Naive thymus-derived CD4-positive, alpha-beta T cell (primary cell): ENCODE results near the gene TMEM100. TPM values are rescaled to one million over a fixed set of nuclear protein-coding genes. Genes with fewer than 3 reads are reported as not detected.

Experiments
- ATAC-seq: fragments of 150-1000 bp; cut with Tn5 transposase; 2 replicates; pipeline ENCODE4 v1.10.0; 2021; ENCODE audit warnings: mild to moderate bottlenecking, moderate library complexity
- CTCF ChIA-PET: fragments of 350-600 bp; sonication (Branson Sonifier 250); formaldehyde crosslinking; loops from one replicate; lab custom pipeline; 2021; ENCODE audit warnings: antibody characterized with exemption; lab: Charles Lee
- POLR2A ChIA-PET: fragments of 350-600 bp; sonication (Branson Sonifier 250); formaldehyde crosslinking; loops from one replicate; lab custom pipeline; 2021; ENCODE audit warnings: antibody characterized with exemption, inconsistent platforms; lab: Charles Lee
- DNase-seq, 9 donors: peaks; one replicate each; pipeline versions ENCODE4 v3.0.0 to v3.0.0-alpha.2; 2020 to 2022; ENCODE audit warnings: mixed read lengths in 1 of 9
- H3K27ac ChIP-seq: one replicate; pipeline ENCODE4 v1.7.0; 2013; ENCODE audit warnings: mild to moderate bottlenecking, low read depth, low read length, moderate library complexity
- H3K27me3 ChIP-seq, 2 donors: one replicate each; pipeline ENCODE4 v1.7.0; 2013; ENCODE audit warnings: low read length in 2 of 2, mild to moderate bottlenecking in 2 of 2, moderate library complexity in 2 of 2; ENCODE audit not compliant: control insufficient read depth in 2 of 2, insufficient read depth in 2 of 2
- H3K36me3 ChIP-seq, 3 experiments: 1 replicate in 2 of 3; 2 replicates in 1 of 3; pipeline ENCODE4 v1.7.0; 2013; ENCODE audit warnings: low read length in 3 of 3, mild to moderate bottlenecking in 3 of 3, moderate library complexity in 1 of 3; ENCODE audit not compliant: insufficient read depth in 3 of 3, control insufficient read depth in 2 of 3
- H3K4me1 ChIP-seq, 2 donors: one replicate each; pipeline ENCODE4 v1.7.0; 2013; ENCODE audit warnings: low read length in 2 of 2, mild to moderate bottlenecking in 2 of 2, moderate library complexity in 1 of 2; ENCODE audit not compliant: control insufficient read depth in 2 of 2, insufficient read depth in 2 of 2
- H3K4me3 ChIP-seq: 2 replicates; pipeline ENCODE4 v1.7.0; 2013; ENCODE audit warnings: mild to moderate bottlenecking, low read length
- H3K9me3 ChIP-seq, 3 experiments: 1 replicate in 2 of 3; 2 replicates in 1 of 3; pipeline ENCODE4 v1.7.0; 2013; ENCODE audit warnings: low read length in 3 of 3; ENCODE audit not compliant: control insufficient read depth in 2 of 3
- H3K27ac Mint-ChIP-seq, 9 donors: one replicate each; pipeline ENCODE4 v1.8.0; 2020 to 2022; ENCODE audit warnings: mixed read lengths in 9 of 9, mild to moderate bottlenecking in 8 of 9, moderate library complexity in 5 of 9, inconsistent platforms in 2 of 9
- H3K27me3 Mint-ChIP-seq, 5 donors: one replicate each; pipeline ENCODE4 v1.8.0; 2021 to 2022; ENCODE audit warnings: mixed read lengths in 5 of 5, mild to moderate bottlenecking in 1 of 5
- H3K36me3 Mint-ChIP-seq, 5 donors: one replicate each; pipeline ENCODE4 v1.8.0; 2020 to 2022; ENCODE audit warnings: mixed read lengths in 5 of 5, mild to moderate bottlenecking in 3 of 5, inconsistent platforms in 1 of 5
- H3K4me1 Mint-ChIP-seq, 7 donors: one replicate each; pipeline ENCODE4 v1.8.0; 2020 to 2022; ENCODE audit warnings: mixed read lengths in 7 of 7, mild to moderate bottlenecking in 3 of 7, inconsistent platforms in 1 of 7
- H3K4me3 Mint-ChIP-seq, 10 donors: one replicate each; pipeline ENCODE4 v1.8.0; 2020 to 2022; ENCODE audit warnings: mild to moderate bottlenecking in 10 of 10, mixed read lengths in 10 of 10, moderate library complexity in 6 of 10, inconsistent platforms in 2 of 10
- H3K9me3 Mint-ChIP-seq, 11 donors: one replicate each; pipeline ENCODE4 v1.8.0; 2020 to 2022; ENCODE audit warnings: mixed read lengths in 11 of 11, mild to moderate bottlenecking in 4 of 11, inconsistent platforms in 1 of 11, moderate library complexity in 1 of 11
- intact Hi-C, 2 donors: fragments of 100-400 bp; cut with micrococcal nuclease; formaldehyde crosslinking; loops; one replicate each; pipeline ENCODE4 v1.15.1; 2023
- polyA plus RNA-seq, 2 donors: library from polyadenylated mRNA; unstranded; fragments of 300-500 nt; fragmentation: Illumina TruSeq; gene quantifications; one replicate each; pipeline ENCODE4 v1.2.3, GENCODE V29; 2021
- total RNA-seq, 6 experiments: library from RNA in 5 of 6; stranded (reverse) in 5 of 6; gene quantifications; 1 replicate in 5 of 6; 2 replicates in 1 of 6; pipeline ENCODE4 v1.2.3 and lab custom pipeline; 2021 to 2026

The TMEM100 gene
- total and polyA plus RNA-seq, 7 experiments from 2014 or later: not detected

DNA sequence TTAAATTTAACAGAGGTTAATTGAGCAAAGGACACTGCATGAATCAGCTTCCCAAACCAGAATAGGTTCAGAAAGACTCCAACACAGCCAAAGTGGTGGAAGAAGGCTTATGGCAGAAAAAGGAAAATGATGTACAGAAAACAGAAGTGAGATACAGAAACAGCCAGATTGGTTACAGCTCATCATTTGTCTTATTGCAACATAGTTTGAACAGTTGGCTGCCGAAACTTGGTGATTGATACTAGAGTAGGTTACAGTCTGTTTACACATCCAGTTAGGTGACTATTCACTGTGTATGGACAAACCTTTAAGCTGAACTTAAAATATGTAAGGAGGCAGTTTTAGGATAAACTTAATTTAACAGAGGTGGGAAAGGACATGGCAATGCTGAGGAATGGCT, 18.3 kb downstream of the TMEM100 start:
- Mint-ChIP-seq H3K27ac (no peak overlapping the region), H3K36me3 (no peaks in the 10 kb centered on the region), H3K4me1 (no peaks in the 10 kb centered on the region), H3K4me3 (no peak overlapping the region), H3K27me3 (peaks cover 14 to 62% (median 52%) of the 10 kb centered on the region in 5 donors), H3K9me3 (peaks cover 0 to 17% (median 3%) of the 10 kb centered on the region in 11 donors)
- CTCF ChIA-PET: no interaction called here
- Histone ChIP-seq H3K9me3 (no peaks in the 10 kb centered on the region), H3K4me1 (no peaks in the 10 kb centered on the region), H3K27me3 (no peaks in the 10 kb centered on the region), H3K4me3 (no peak overlapping the region), H3K27ac (no peak overlapping the region), H3K36me3 (no peaks in the 10 kb centered on the region)
- intact Hi-C loops: no loop called here
- POLR2A ChIA-PET: no interaction called here
- no peak for DNase-seq
- ATAC-seq: peak; percentile 36

DNA sequence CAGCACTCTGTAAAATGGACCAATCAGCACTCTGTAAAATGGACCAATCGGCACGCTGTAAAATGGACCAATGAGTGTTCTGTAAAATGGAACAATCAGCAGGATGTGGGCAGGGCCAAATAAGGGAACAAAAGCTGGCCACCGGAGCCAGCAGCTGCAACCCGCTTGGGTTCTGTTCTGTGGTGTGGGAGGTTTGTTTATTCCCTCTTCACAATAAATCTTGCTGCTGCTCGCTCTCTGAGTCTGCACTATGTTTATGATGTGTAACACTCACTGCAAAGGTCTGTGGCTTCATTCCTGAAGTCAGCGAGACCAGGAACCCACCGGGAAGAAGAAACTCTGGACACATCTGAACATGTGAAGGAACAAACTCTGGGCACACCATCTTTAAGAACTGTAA, 20.5 kb downstream of the TMEM100 start:
- intact Hi-C loops: no loop called here
- peaks cover 11 to 65% (median 49%) of the 10 kb centered on the region in 5 donors for H3K27me3 Mint-ChIP-seq

DNA sequence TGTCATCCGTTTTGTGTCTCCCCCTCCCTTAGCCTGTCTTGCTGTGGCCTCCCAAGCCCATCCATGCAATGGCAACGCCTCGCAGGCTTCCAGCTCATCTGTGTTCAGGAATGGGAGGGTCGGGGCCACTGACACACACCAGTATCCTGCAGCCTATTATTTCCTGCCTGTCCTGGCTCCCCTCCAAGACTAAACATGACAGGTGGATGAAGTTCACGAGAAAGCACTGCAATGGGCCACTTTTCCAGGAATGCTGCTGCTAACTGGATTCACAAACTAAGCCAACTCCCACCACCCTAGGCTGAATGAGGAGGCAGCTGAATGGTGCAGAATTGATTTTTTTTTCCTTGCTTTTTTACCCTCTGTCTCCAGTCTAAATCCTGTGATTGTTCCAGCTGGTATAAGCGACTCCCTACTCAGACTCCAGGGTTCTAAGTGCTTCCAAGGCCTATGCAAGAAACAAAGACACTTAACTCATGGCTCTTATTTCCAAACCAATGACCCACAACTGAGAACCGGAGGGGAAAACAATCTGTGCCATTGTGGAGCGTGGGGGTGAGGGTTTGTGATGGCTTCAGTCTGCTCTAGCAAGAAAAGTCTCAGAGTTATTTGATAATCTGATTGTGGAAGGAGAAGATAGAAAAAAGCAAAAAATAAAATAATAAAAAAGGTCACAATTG, 23.3 kb downstream of the TMEM100 start:
- CTCF ChIA-PET: no interaction called here
- H3K36me3 Mint-ChIP-seq: no peaks in the 10 kb centered on the region
- POLR2A ChIA-PET: no interaction called here

More for the DNA sequence above, 20.5 kb downstream of the TMEM100 start:
- ChIA-PET CTCF (no interaction called here), POLR2A (no interaction called here)
- ATAC-seq (no peak), DNase-seq (no peak)
- Mint-ChIP-seq H3K9me3 (peaks cover 0 to 17% (median 3%) of the 10 kb centered on the region in 11 donors), H3K4me3 (no peak overlapping the region), H3K27ac (no peak overlapping the region), H3K4me1 (no peaks in the 10 kb centered on the region), H3K36me3 (no peaks in the 10 kb centered on the region)
- H3K27me3 ChIP-seq: no peaks in the 10 kb centered on the region
- no peaks in the 10 kb centered on the region for H3K36me3 ChIP-seq
- H3K4me3 ChIP-seq: no peak overlapping the region
- no peaks in the 10 kb centered on the region for H3K9me3 ChIP-seq
- no peaks in the 10 kb centered on the region for H3K4me1 ChIP-seq
- no peak overlapping the region for H3K27ac ChIP-seq

DNA sequence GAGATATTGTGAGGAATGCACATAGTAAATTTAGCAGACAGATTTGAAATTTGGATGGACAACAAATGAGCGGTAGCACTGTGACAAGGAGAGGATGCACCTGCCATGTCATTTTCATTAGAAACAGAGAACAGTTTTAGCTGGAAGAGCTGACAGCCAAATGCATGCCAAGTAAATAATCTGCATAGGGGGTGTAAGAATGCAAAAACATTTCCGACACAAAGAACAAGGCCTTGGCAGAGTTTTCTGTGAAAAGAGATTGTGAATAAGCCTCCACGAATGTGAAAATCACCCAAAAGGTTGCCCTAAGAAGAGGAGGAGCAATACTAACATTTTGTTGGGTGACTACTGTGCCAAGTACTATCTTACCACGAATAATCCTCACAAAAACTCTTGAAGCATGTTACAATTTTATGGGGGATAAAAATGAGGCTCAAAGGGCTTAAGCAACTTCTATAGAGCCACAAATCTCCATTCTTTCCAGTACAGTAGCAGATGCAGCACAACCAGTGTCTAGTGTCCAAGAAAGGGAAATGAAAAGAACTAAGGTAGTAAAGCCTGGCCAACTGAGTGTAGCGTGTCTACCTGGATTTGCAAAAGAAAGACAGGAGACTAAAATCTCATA, 28.3 kb downstream of the TMEM100 start:
- Histone ChIP-seq H3K27me3 (no peaks in the 10 kb centered on the region), H3K4me3 (no peak overlapping the region), H3K4me1 (no peaks in the 10 kb centered on the region), H3K9me3 (no peaks in the 10 kb centered on the region), H3K36me3 (no peaks in the 10 kb centered on the region), H3K27ac (no peak overlapping the region)
- intact Hi-C loops: no loop called here
- no peak for DNase-seq
- Mint-ChIP-seq H3K36me3 (no peaks in the 10 kb centered on the region), H3K27ac (no peak overlapping the region), H3K4me1 (no peaks in the 10 kb centered on the region), H3K4me3 (no peak overlapping the region), H3K9me3 (no peaks in the 10 kb centered on the region), H3K27me3 (peaks cover 7 to 30% (median 13%) of the 10 kb centered on the region in 5 donors)
- ChIA-PET POLR2A (no interaction called here), CTCF (no interaction called here)
- ATAC-seq: no peak

More for the DNA sequence above, 23.3 kb downstream of the TMEM100 start:
- no peaks in the 10 kb centered on the region for H3K27me3 ChIP-seq
- intact Hi-C loops: no loop called here
- H3K27ac ChIP-seq: no peak overlapping the region
- Mint-ChIP-seq H3K4me1 (no peaks in the 10 kb centered on the region), H3K27ac (no peak overlapping the region), H3K9me3 (peaks cover 0 to 17% (median 3%) of the 10 kb centered on the region in 11 donors), H3K27me3 (peaks cover 11 to 60% (median 38%) of the 10 kb centered on the region in 5 donors), H3K4me3 (no peak overlapping the region)
- no peaks in the 10 kb centered on the region for H3K4me1 ChIP-seq
- H3K9me3 ChIP-seq: no peaks in the 10 kb centered on the region
- no peaks in the 10 kb centered on the region for H3K36me3 ChIP-seq
- DNase-seq: no peak
- no peak overlapping the region for H3K4me3 ChIP-seq
- ATAC-seq: no peak

DNA sequence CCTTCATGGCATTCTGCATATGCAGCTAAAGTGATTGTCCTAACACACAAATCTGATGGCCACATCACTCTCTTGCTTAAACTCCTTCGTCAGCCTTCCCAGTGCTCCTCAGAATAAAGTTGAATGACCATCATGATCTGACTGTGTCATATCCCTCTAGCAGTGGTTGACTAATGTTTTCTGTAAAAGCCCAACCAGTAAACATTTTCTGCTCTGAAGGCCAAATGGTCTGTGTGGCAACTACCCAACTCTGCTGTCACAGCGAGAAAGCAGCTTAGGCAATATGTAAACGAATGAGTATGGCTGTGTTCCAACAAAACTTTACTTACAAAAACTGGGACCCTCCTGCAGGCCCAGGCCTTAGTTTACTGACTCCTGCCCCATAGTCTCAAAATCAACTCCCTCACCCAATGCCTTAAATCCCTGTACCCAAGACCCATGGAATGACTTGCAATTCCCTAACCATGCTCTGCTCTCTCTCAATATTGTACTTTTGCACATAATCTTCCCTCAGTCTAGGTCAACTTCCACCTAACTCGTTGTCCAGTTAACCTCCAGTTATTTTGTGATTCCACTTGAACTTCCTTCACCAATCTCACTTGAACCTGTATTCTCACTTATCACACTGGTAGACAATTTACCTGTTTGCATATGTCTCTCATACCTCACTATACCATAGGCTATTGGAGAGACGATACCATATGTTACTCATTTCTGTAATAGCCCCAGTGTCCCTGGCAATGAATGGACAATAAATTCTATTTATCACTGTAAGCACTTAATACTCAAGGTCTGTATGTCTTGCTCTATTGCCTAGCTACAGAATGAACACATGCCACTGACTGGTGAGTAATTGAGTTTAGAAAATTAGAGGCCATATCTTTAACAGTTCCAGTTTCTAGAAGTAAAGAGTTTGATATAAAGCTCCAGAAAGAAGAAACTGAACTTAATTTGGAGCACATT, 29.1 kb downstream of the TMEM100 start:
- ChIA-PET POLR2A (no interaction called here), CTCF (interaction anchor here (0.6 kb wide), 1 partner anchor 48 kb away, joined by 3 read pairs; no protein-coding TSS in a partner anchor)
- H3K27me3 Mint-ChIP-seq: peaks cover 8 to 31% (median 16%) of the 10 kb centered on the region in 5 donors
- H3K27ac Mint-ChIP-seq: no peak overlapping the region
- H3K9me3 ChIP-seq: no peaks in the 10 kb centered on the region
- no peaks in the 10 kb centered on the region for H3K27me3 ChIP-seq
- H3K9me3 Mint-ChIP-seq: no peaks in the 10 kb centered on the region
- H3K4me3 Mint-ChIP-seq: no peak overlapping the region
- ATAC-seq: peak; percentile 74
- H3K4me3 ChIP-seq: no peak overlapping the region
- H3K4me1 ChIP-seq: no peaks in the 10 kb centered on the region
- no peaks in the 10 kb centered on the region for H3K4me1 Mint-ChIP-seq
- no peak overlapping the region for H3K27ac ChIP-seq
- DNase-seq: no peak
- intact Hi-C loops: no loop called here
- no peaks in the 10 kb centered on the region for H3K36me3 Mint-ChIP-seq
- no peaks in the 10 kb centered on the region for H3K36me3 ChIP-seq

DNA sequence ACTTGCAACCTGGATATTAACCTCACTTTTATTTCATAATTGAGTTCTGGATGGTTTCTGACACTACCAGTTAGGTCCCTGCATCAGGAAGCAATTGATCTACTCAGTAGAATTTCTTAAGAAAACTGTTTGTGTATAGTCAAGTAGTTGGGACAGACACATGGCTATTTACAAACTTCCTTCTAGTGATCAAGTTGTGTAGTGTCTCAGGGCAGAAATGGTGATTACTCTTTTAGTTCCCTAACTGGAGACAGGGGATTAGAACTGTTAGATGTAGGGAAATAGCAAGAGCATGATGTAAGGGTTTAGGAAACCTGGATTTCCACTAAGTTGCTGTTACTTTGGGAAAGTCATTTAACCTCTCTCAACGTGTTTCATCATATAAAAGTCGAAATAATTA, 30.4 kb downstream of the TMEM100 start:
- no peak for ATAC-seq

More for the DNA sequence above, 30.4 kb downstream of the TMEM100 start:
- Histone ChIP-seq H3K27me3 (no peaks in the 10 kb centered on the region), H3K4me3 (no peak overlapping the region), H3K9me3 (no peaks in the 10 kb centered on the region), H3K27ac (no peak overlapping the region), H3K36me3 (no peaks in the 10 kb centered on the region), H3K4me1 (no peaks in the 10 kb centered on the region)
- H3K27me3 Mint-ChIP-seq: peaks cover 8 to 27% (median 16%) of the 10 kb centered on the region in 5 donors
- H3K36me3 Mint-ChIP-seq: no peaks in the 10 kb centered on the region
- CTCF ChIA-PET: no interaction called here
- H3K4me1 Mint-ChIP-seq: no peaks in the 10 kb centered on the region
- intact Hi-C loops: no loop called here
- no peak for DNase-seq
- no peak overlapping the region for H3K27ac Mint-ChIP-seq
- POLR2A ChIA-PET: no interaction called here
- peaks cover 0 to 2% (median 0%) of the 10 kb centered on the region in 11 donors for H3K9me3 Mint-ChIP-seq
- H3K4me3 Mint-ChIP-seq: no peak overlapping the region
